GM23248 (cell line): ENCODE results near the gene PDLIM5. TPM values are rescaled to one million over a fixed set of nuclear protein-coding genes. Genes with fewer than 3 reads are reported as not detected.
"Not testable (repeated sequence)": the region's sequence is repeated elsewhere in the genome, so short reads cannot be mapped to it uniquely, and the experiment has no call there.

ENCODE experiments used
- DNase-seq: peaks from one replicate; pipeline ENCODE4 v3.0.0-alpha.2; 2015
- H2AFZ ChIP-seq: fragments of 200-600 bp; sonication (generic); 2 replicates; pipeline ENCODE4 v1.6.1; 2016; ENCODE audit warnings: antibody characterized with exemption
- H3F3A ChIP-seq: fragments of 200-600 bp; sonication (generic); 2 replicates; pipeline ENCODE4 v1.6.1; 2016; ENCODE audit warnings: mild to moderate bottlenecking, antibody characterized with exemption, mixed run types; ENCODE audit not compliant: insufficient read depth
- H3K27ac ChIP-seq: fragments of 200-600 bp; sonication (generic); 2 replicates; pipeline ENCODE4 v1.5.1; 2016; ENCODE audit warnings: mild to moderate bottlenecking
- H3K27me3 ChIP-seq: fragments of 200-600 bp; sonication (generic); replicated peaks from 2 replicates; pipeline ENCODE4 v1.6.1; 2016; ENCODE audit warnings: mild to moderate bottlenecking; ENCODE audit not compliant: insufficient read depth
- H3K36me3 ChIP-seq: fragments of 200-600 bp; sonication (generic); 2 replicates; pipeline ENCODE4 v1.6.1; 2016; ENCODE audit warnings: low read depth, mild to moderate bottlenecking
- H3K4me1 ChIP-seq: fragments of 200-600 bp; sonication (generic); 2 replicates; pipeline ENCODE4 v1.6.1; 2016; ENCODE audit warnings: mild to moderate bottlenecking; ENCODE audit not compliant: insufficient read depth
- H3K4me2 ChIP-seq: fragments of 200-600 bp; sonication (generic); one replicate; pipeline ENCODE4 v1.6.1; 2016; ENCODE audit warnings: mild to moderate bottlenecking; ENCODE audit not compliant: unreplicated experiment
- H3K4me3 ChIP-seq: fragments of 200-600 bp; sonication (generic); 2 replicates; pipeline ENCODE4 v1.5.1; 2016; ENCODE audit warnings: mild to moderate bottlenecking
- H3K79me2 ChIP-seq: fragments of 200-600 bp; sonication (generic); 2 replicates; pipeline ENCODE4 v1.6.1; 2016; ENCODE audit warnings: mild to moderate bottlenecking; ENCODE audit not compliant: insufficient read depth
- H3K9ac ChIP-seq: fragments of 200-600 bp; sonication (generic); 2 replicates; pipeline ENCODE4 v1.6.1; 2016; ENCODE audit warnings: mild to moderate bottlenecking
- H3K9me2 ChIP-seq: fragments of 200-600 bp; sonication (generic); 2 replicates; pipeline ENCODE4 v1.6.1; 2016; ENCODE audit warnings: mixed run types, mild to moderate bottlenecking, moderate library complexity; ENCODE audit not compliant: insufficient read depth
- H3K9me3 ChIP-seq: fragments of 200-600 bp; sonication (generic); one replicate; pipeline ENCODE4 v1.6.1; 2017; ENCODE audit warnings: low read depth
- H4K20me1 ChIP-seq: fragments of 200-600 bp; sonication (generic); 2 replicates; pipeline ENCODE4 v1.6.0; 2016; ENCODE audit not compliant: insufficient read depth
- EZH2 ChIP-seq: fragments of 200-600 bp; sonication (generic); IDR thresholded peaks from 2 replicates; pipeline ENCODE4 v1.6.1; 2018; ENCODE audit warnings: antibody characterized with exemption, mild to moderate bottlenecking; ENCODE audit not compliant: insufficient read depth, poor library complexity, severe bottlenecking
- EZH2phosphoT487 ChIP-seq: fragments of 200-600 bp; sonication (generic); IDR thresholded peaks from 2 replicates; pipeline ENCODE4 v1.6.1; 2018; ENCODE audit warnings: antibody characterized with exemption, moderate library complexity, mild to moderate bottlenecking, low read depth; ENCODE audit not compliant: insufficient read depth
- WGBS, 2 experiments: methylation state at CpG; one replicate each; pipeline ENCODE4 v1.1.6; 2015 to 2017; ENCODE audit warnings: low lambda C conversion rate in 2 of 2, low coverage in 1 of 2; ENCODE audit errors: missing lambda C conversion rate in 2 of 2; 5-methylcytosine and 5-hydroxymethylcytosine counted together
- in situ Hi-C: fragments of 300-500 bp; cut with MboI; formaldehyde crosslinking; loops from 2 replicates; pipeline ENCODE4 v1.15.0; 2020
- polyA plus RNA-seq: library from polyadenylated mRNA; unstranded; fragments of >200 nt; fragmentation: Nextera tagmentation; extraction: Ambion mirVana; gene quantifications from 2 replicates; pipeline ENCODE4 v1.2.1, GENCODE V29; 2016
- total RNA-seq: library from RNA; depleted of rRNA; stranded (reverse); fragments of >200 nt; shearing (Covaris generic); gene quantifications from 2 replicates; pipeline ENCODE4 v1.2.3, GENCODE V29; 2014

Gene PDLIM5
- total and polyA plus RNA-seq, 2 experiments from 2014 or later, result 115 to 149 TPM

DNA sequence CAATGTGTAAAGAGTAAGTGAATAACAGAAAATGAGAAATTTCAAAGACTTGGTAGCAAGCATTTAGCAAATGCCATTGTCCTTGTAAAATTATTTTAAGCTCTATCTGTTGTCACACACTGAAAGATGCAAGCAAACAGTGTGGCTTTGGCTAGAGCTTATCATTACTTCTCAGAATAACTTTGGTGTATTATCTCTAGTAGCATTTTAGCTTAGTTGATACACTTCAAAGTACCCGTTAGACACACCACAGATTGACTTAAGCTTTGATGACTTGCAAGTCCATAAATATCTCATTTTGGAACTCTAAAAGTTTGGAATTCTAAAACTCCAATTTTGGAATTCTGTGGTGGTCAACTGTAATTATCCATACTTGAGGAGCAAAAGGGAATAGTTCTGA is 98.6 kb downstream of the PDLIM5 start:
- peaks cover 86% of the 10 kb centered on the region for H3K79me2 ChIP-seq
- H3K4me2 ChIP-seq, result no peak overlapping the region
- peak overlapping the region; percentile 4; the same call in 1 of the 2 replicates for H3K27ac ChIP-seq
- in situ Hi-C loops, result no loop called here
- TF ChIP-seq EZH2phosphoT487 (no peak), EZH2 (no peak)
- 98 to 100% methylated on average over 1 of the region's 1 CpG for WGBS, 2 experiments
- H3F3A ChIP-seq, result peaks cover 53% of the 10 kb centered on the region
- no peaks in the 10 kb centered on the region for H3K9me3 ChIP-seq
- DNase-seq, result no peak
- peaks cover 12% of the 10 kb centered on the region; the same call in 1 of the 2 replicates for H3K36me3 ChIP-seq
- no peak overlapping the region for H3K4me3 ChIP-seq
- no peak overlapping the region for H3K9ac ChIP-seq
- H4K20me1 ChIP-seq, result 0 out of 2 replicates have a peak, but pooled peaks cover 3% of the 10 kb centered on the region
- H2AFZ ChIP-seq, result no peak overlapping the region
- peaks cover 52% of the 10 kb centered on the region for H3K4me1 ChIP-seq
- H3K27me3 ChIP-seq, result no peaks in the 10 kb centered on the region
- H3K9me2 ChIP-seq, result no peaks in the 10 kb centered on the region

DNA sequence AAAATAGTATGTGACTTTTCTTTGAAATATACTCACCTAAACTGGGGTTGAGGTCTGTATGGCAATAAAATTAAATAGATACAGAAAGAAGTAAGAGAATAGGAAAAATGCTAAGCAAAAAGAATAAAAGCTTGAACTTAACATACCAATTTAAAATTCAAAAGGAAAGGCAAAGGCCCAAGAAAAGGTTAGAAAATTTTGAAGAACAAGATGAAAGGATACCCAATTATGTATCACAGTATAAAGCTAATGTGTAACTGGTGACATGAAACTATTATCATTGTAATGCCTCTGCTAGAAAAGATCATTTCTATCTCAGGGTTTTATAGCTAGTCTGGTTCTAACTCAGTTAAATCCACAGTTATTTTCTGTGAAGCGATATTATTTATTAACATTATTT is 99.1 kb downstream of the PDLIM5 start:
- Histone ChIP-seq H3K9me2 (no peaks in the 10 kb centered on the region), H3K9me3 (no peaks in the 10 kb centered on the region), H3K27ac (no peak overlapping the region), H3K4me2 (no peak overlapping the region), H2AFZ (no peak overlapping the region), H3K27me3 (no peaks in the 10 kb centered on the region), H4K20me1 (0 out of 2 replicates have a peak, but pooled peaks cover 3% of the 10 kb centered on the region), H3K4me3 (no peak overlapping the region), H3K9ac (no peak overlapping the region), H3K4me1 (peaks cover 47% of the 10 kb centered on the region), H3K79me2 (peaks cover 84% of the 10 kb centered on the region), H3K36me3 (peaks cover 12% of the 10 kb centered on the region; the same call in 1 of the 2 replicates), H3F3A (peaks cover 51% of the 10 kb centered on the region)
- TF ChIP-seq EZH2 (no peak), EZH2phosphoT487 (no peak)
- 96 to 98% methylated on average over 1 of the region's 1 CpG for WGBS, 2 experiments
- no peak for DNase-seq
- in situ Hi-C loops, result no loop called here

DNA sequence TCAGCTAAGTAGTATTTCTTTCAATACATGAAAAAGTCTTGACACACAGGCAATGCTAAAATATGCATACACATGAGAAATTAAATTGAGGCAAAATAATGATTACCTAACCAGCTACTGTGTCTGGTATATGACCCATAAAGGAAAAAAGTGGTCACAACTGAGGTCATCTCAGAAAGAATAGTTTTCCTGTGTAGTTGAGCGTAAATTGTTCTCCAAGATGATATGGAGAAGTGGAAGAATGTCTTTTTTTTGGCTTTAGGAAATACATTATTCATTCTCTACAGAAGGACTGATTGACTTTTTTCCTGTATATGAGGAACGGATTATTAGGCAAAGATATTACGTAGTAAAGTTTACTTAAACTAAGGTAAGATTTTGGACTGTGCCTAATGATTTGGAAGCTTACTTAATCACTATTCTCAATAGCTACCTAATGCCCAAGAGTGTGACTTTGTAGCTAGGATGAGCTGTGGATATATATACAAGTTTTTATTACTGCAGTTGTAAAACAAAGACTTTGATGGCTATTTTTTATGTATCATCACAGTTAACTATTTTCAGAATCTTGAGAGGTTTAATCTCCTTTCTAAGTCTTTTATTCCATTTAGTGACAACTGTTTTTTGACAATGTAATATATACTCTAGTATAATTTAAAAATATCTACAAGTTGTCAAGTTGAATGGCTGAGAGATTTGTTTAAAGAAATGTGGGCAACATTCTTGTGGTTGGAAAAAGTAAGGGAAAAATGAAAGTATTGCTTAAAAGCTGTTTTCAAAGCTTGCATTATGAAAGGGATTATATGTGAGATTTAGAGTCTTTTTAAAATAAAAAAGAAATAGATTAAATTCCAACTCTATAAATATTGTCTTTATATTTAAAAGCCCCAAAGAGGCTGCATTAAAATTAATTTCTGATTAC is 100.2 kb downstream of the PDLIM5 start:
- H3K9ac ChIP-seq, result no peak overlapping the region
- TF ChIP-seq EZH2phosphoT487 (no peak), EZH2 (no peak)
- H3K79me2 ChIP-seq, result peaks cover 83% of the 10 kb centered on the region
- H3K4me2 ChIP-seq, result peak overlapping the region; percentile 29
- H3K9me2 ChIP-seq, result no peaks in the 10 kb centered on the region
- H3K27ac ChIP-seq, result no peak overlapping the region
- H3K4me3 ChIP-seq, result no peak overlapping the region
- H3K4me1 ChIP-seq, result peaks cover 41% of the 10 kb centered on the region
- WGBS, 2 experiments, result 96 to 99% methylated on average over 3 of the region's 3 CpGs
- H3K27me3 ChIP-seq, result no peaks in the 10 kb centered on the region
- in situ Hi-C loops, result no loop called here
- DNase-seq, result peak; percentile 51
- peaks cover 46% of the 10 kb centered on the region for H3F3A ChIP-seq
- H3K36me3 ChIP-seq, result peaks cover 12% of the 10 kb centered on the region; the same call in 1 of the 2 replicates
- no peak overlapping the region for H2AFZ ChIP-seq
- H3K9me3 ChIP-seq, result no peaks in the 10 kb centered on the region
- H4K20me1 ChIP-seq, result 0 out of 2 replicates have a peak, but pooled peaks cover 3% of the 10 kb centered on the region

DNA sequence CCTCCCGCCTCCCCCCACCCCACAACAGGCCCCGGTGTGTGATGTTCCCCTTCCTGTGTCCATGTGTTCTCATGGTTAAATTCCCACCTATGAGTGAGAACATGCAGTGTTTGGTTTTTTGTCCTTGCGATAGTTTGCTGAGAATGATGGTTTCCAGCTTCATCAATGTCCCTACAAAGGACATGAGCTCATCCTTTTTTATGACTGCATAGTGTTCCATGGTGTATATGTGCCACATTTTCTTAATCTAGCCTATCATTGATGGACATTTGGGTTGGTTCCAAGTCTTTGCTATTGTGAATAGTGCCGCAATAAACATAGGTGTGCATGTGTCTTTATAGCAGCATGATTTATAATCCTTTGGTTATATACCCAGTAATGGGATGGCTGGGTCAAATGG is 104.3 kb downstream of the PDLIM5 start:
- H3K9me2 ChIP-seq, H3K27me3 ChIP-seq, H3K9me3 ChIP-seq, H3K9ac ChIP-seq, H3K4me2 ChIP-seq, H4K20me1 ChIP-seq, DNase-seq, H3K4me3 ChIP-seq, in situ Hi-C loops, H3K36me3 ChIP-seq, H3K27ac ChIP-seq, H2AFZ ChIP-seq: not testable (repeated sequence)
- Histone ChIP-seq H3K79me2 (peaks cover 88% of the 10 kb centered on the region), H3F3A (peaks cover 34% of the 10 kb centered on the region), H3K4me1 (peaks cover 39% of the 10 kb centered on the region)
- WGBS, 2 experiments, result 94 to 99% methylated on average over 2 to 4 of the region's 4 CpGs

DNA sequence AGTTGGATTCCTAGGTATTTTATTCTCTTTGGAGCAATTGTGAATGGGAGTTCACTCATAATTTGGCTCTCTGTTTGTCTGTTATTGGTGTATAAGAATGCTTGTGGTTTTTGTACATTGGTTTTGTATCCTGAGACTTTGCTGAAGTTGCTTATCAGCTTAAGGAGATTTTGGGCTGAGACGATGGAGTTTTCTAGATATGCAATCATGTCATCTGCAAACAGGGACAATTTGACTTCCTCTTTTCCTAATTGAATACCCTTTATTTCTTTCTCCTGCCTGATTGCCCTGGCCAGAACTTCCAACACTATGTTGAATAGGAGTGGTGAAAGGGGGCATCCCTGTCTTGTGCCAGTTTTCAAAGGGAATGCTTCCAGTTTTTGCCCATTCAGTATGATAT is 105.9 kb downstream of the PDLIM5 start:
- WGBS, 2 experiments, result 92 to 100% methylated on average over 1 of the region's 1 CpG
- DNase-seq, H3K27ac ChIP-seq, H4K20me1 ChIP-seq, H3K4me2 ChIP-seq, in situ Hi-C loops, H3K36me3 ChIP-seq, H3K9me3 ChIP-seq, H3K4me3 ChIP-seq, H3K9me2 ChIP-seq, H3K27me3 ChIP-seq, H2AFZ ChIP-seq, H3K9ac ChIP-seq: not testable (repeated sequence)
- H3K79me2 ChIP-seq, result peaks cover 83% of the 10 kb centered on the region
- H3F3A ChIP-seq, result peaks cover 45% of the 10 kb centered on the region
- H3K4me1 ChIP-seq, result peaks cover 43% of the 10 kb centered on the region
